HFF-Myc (cell line): ENCODE measurements around the gene AFAP1.

ENCODE experiments used
- DNase-seq: peaks from one replicate; pipeline ENCODE4 v3.0.0-alpha.2; 2011; ENCODE audit warnings: low read depth; ENCODE audit errors: extremely low read depth
- H3K4me3 ChIP-seq: replicated peaks from 2 replicates; pipeline ENCODE4 v1.5.1; 2011; ENCODE audit warnings: low read depth, mild to moderate bottlenecking, control low read depth, low read length
- CTCF ChIP-seq: IDR thresholded peaks from 2 replicates; pipeline ENCODE4 v1.5.1; 2012; ENCODE audit warnings: mild to moderate bottlenecking, low read depth, low read length, control low read depth; ENCODE audit errors: missing control alignments

The AFAP1 gene

GRCh38 chr4:7813674-7814073 is 126.0 kb downstream of the AFAP1 start:
- TF ChIP-seq CTCF, result no peak
- no peak overlapping the region for H3K4me3 ChIP-seq
- DNase-seq, result no peak

- H3K4me3 ChIP-seq, result no peak overlapping the region
- no peak for DNase-seq
- no peak for TF ChIP-seq CTCF
Measured at GRCh38 chr4:7812921-7813320, 126.7 kb downstream of the AFAP1 start.

- H3K4me3 ChIP-seq, result no peak overlapping the region
- DNase-seq, result no peak
- no peak for TF ChIP-seq CTCF
Measured at GRCh38 chr4:7812231-7812857, 127.3 kb downstream of the AFAP1 start.

GRCh38 chr4:7811536-7812191 is 128.0 kb downstream of the AFAP1 start:
- no peak for TF ChIP-seq CTCF
- no peak overlapping the region for H3K4me3 ChIP-seq
- no peak for DNase-seq

- TF ChIP-seq CTCF, result no peak
- no peak for DNase-seq
- H3K4me3 ChIP-seq, result no peak overlapping the region
Measured at GRCh38 chr4:7810783-7811535, 128.7 kb downstream of the AFAP1 start.

- DNase-seq, result no peak
Measured at GRCh38 chr4:7808752-7809151, 130.9 kb downstream of the AFAP1 start.

More at GRCh38 chr4:7808752-7809151, 130.9 kb downstream of the AFAP1 start:
- no peak overlapping the region for H3K4me3 ChIP-seq
- TF ChIP-seq CTCF, result no peak
